GM18951 (cell line): Measurements from ENCODE around the gene MPV17.

ENCODE experiments used
- POLR2A ChIP-seq: IDR thresholded peaks from 4 replicates; pipeline ENCODE4 v1.6.1; 2011; ENCODE audit warnings: mild to moderate bottlenecking; ENCODE audit not compliant: insufficient read length, insufficient read depth; ENCODE audit errors: extremely low read depth
- in situ Hi-C: fragments of 300-500 bp; cut with MboI; formaldehyde crosslinking; loops from one replicate; pipeline ENCODE4 v1.12.0; 2022; ENCODE audit warnings: low sequenced_read_pairs, mixed read lengths, inconsistent platforms; ENCODE audit not compliant: unreplicated experiment

Gene MPV17

DNA sequence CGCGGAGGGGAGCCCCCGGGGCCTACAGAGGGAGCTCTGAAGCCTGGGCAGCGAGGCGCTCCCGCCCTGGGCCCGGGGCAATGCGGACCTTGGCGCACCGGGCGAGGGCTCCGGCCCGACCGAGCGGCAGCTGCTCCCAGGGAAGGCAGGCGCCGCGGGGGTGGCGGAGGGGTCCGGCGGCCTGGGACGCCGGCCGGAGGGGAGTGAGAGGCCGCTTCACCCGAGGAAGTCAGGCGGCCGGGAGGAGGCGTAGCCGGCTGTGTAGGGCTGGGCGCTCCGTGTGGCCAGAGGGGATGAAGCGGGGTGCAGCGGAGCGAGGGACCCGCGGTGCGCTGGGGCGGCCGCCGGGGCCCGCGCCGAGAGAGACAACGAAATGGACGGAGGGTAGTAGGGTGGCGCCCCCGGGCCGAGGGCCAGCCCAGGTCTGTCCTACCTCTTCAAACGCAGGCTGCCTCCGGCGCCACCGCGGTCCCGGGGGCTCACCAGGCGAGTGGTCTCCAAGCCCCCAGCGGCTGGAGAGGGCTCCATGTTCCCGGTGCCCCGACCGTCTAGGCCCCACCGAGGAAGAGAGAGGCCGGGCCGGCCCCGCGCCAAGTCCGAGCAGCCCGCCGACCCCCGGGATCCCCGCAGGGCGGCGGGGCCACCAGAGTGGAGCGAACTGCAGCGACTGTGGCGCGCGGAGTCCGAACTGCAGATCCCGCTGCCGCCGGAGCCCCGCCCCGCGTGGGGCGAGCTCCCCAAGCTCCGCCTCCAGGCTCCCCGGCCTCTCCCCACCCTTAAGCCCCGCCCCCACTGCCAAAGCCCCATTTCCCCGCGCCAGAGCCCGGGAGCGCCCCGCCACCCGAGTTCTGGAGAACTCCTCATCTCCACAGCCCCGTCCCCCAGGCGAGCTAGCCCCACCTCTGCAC is 60.3 kb downstream of the MPV17 start, which contains the start of gene SLC30A3:
Gene SLC30A3 (minus strand): TSS at position 669 of the 908 bp plus-strand sequence. CDS start 141 bp downstream, at position 528.
- in situ Hi-C loops, result no loop called here

DNA sequence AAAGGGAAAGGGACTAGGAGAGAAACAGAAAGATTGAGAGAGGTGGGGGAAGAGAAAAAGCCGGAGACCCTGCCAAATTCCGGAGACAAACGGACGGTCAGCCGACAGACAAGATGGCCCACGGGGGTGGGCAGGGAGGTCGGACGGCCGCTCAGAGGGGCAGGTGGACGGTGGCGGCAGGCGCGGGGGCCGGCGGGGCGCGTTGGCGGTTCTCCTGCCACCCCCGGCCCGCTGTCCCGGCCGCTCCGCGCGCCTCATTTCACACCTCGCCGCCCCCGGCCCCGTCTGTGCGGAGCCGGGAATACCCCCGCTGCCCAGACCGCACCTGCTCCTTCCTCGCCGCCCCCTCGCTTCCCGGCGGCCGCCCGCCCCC is 61.0 kb downstream of the MPV17 start:
- in situ Hi-C loops, result no loop called here
- TF ChIP-seq POLR2A, result no peak

More for the DNA sequence above, 60.3 kb downstream of the MPV17 start, which contains the start of gene SLC30A3:
- TF ChIP-seq POLR2A, result no peak

DNA sequence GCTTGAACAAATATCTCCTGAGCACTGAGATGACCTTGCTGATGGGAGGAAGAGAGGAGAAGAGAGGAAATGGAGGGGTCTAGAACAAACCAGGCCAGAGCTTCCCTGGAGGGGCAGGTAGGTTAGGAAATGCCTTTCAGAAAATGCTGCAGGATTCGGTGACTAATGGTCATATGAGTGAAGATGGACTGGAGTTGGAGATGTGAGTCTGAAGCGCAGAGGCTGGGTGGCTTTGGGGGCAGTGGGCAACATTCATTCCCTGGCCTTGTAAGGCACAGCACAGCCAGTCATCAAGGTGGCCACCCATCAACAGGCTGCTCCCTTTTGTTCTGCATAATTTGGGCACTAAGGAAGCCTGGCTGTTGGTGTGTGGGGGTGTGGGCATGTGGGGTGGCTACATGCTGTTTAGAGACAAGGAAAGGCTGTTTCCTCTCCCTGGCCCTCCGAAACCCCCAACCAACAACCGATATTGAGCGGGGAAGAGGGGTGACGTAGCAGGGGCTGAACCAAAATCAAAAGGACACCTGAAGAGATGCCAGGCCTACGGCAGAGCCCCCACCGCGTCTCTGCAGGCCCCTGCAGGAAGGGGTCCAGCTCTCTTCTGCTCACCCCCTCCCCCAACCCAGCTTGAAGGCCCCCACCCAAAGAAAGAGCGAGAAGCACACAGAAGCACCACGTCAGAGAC is 61.5 kb downstream of the MPV17 start:
- no peak for TF ChIP-seq POLR2A
- in situ Hi-C loops, result no loop called here
